Measurements from ENCODE around the gene HSD3B2. TPM values are rescaled to one million over a fixed set of nuclear protein-coding genes. Genes with fewer than 3 reads are reported as not detected.

The HSD3B2 gene
- total and polyA plus RNA-seq, 2 of the 8 experiments (the other 6 are each of a cell fraction or from before 2014, with no cell fraction given): not detected

DNA sequence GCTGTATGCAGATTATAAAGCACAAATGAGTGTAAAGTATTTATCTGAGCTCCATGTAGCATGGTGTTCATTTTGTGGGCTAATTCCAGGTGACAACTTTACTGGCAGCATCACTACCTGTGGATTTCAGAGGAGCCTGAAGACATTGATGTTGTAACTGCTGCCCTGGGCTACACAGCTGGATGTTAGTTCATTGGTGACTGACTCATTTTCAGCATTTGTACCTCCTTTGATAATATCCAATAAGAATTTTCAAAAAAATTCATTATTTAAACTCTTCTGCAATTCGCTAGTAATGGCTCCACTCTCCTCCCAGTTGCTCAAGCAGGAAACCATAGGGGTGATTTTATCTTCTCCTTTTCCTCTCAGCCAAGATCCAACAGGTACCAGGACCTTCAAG, 54.8 kb downstream of the HSD3B2 start:
- Histone ChIP-seq H3K14ac (ENCODE audit: insufficient read length) (no peak overlapping the region), H3K27ac (ENCODE audit: low read depth, low read length) (no peak overlapping the region), H4K91ac (replicated peaks; ENCODE audit: insufficient read length, low read length) (no peak overlapping the region), H3K4me2 (ENCODE audit: insufficient read depth in 1 of 2, low read depth in 2 of 2, low read length in 2 of 2) (no peak overlapping the region), H4K5ac (ENCODE audit: insufficient read length, low read depth, low read length) (no peak overlapping the region), H3K36me3 (ENCODE audit: control insufficient read depth in 2 of 4, insufficient read depth in 4 of 4, low read length in 3 of 4) (no peaks in the 10 kb centered on the region), H3K79me2 (ENCODE audit: control insufficient read depth in 1 of 2, insufficient read depth in 2 of 2, low read length in 2 of 2) (no peaks in the 10 kb centered on the region), H3K79me1 (ENCODE audit: low read depth, low read length) (no peaks in the 10 kb centered on the region), H2AFZ (ENCODE audit: low read length) (no peak overlapping the region), H2AK5ac (ENCODE audit: low read depth, low read length) (no peak overlapping the region), H3K4me3 (ENCODE audit: extremely low read depth in 1 of 4, insufficient read depth in 2 of 4, low read depth in 3 of 4, low read length in 4 of 4) (no peak overlapping the region), H3K18ac (ENCODE audit: extremely low read depth, low read length) (no peak overlapping the region), H4K8ac (ENCODE audit: extremely low read depth, insufficient read depth, low read length) (no peak overlapping the region), H3K23me2 (ENCODE audit: low read depth, low read length) (no peaks in the 10 kb centered on the region), H2BK20ac (ENCODE audit: low read length) (no peak overlapping the region), H3K23ac (ENCODE audit: insufficient read length) (no peak overlapping the region), H3K4me1 (replicated peaks in 1 of 4; ENCODE audit: control insufficient read depth in 3 of 4, insufficient read depth in 4 of 4, low read length in 3 of 4) (no peaks in the 10 kb centered on the region), H3K9me3 (ENCODE audit: insufficient read depth in 2 of 2, low read depth in 1 of 2, low read length in 1 of 2) (no peaks in the 10 kb centered on the region), H3K27me3 (replicated peaks in 1 of 4; ENCODE audit: control insufficient read depth in 3 of 4, extremely low read depth in 1 of 4, insufficient read depth in 3 of 4, low read length in 3 of 4) (peaks cover 0 to 2% (median 0%) of the 10 kb centered on the region in 4 experiments; a peak in 1 of 7 replicates), H2BK120ac (replicated peaks; ENCODE audit: low read depth, low read length) (no peak overlapping the region), H3K9ac (replicated peaks in 1 of 4; ENCODE audit: extremely low read depth in 1 of 4, low read depth in 3 of 4, low read length in 3 of 4) (no peak overlapping the region), H4K20me1 (replicated peaks in 1 of 2; ENCODE audit: control insufficient read depth in 1 of 2, insufficient read depth in 2 of 2, low read length in 2 of 2) (no peaks in the 10 kb centered on the region), H2BK12ac (ENCODE audit: low read depth, low read length) (no peak overlapping the region), H3K56ac (replicated peaks; ENCODE audit: insufficient read length, low read depth, low read length) (no peak overlapping the region), H2BK5ac (ENCODE audit: low read depth, low read length) (no peak overlapping the region), H2BK15ac (ENCODE audit: low read length) (no peak overlapping the region), H3K4ac (replicated peaks; ENCODE audit: insufficient read length, low read depth, low read length) (no peak overlapping the region)
- CTCF ChIA-PET (ENCODE audit: partially characterized antibody): interaction anchor here (1.5 kb wide), 1 partner anchor 20 kb away, joined by 3 read pairs; no protein-coding TSS in a partner anchor
- FAIRE-seq (no peak), DNase-seq (ENCODE audit: low read depth in 1 of 2, low spot score in 2 of 2) (no peak)
- POLR2A ChIA-PET (ENCODE audit: partially characterized antibody): no interaction called here
- WGBS, 2 experiments (ENCODE audit: extremely low coverage in 1 of 2, insufficient coverage in 1 of 2, insufficient read length in 1 of 2, insufficient replicate concordance in 2 of 2, low coverage in 1 of 2, low lambda C conversion rate in 2 of 2, missing lambda C conversion rate in 1 of 2): 93% methylated on average over 1 of the region's 1 CpG; no CpG with 5 or more reads in 1 of the 2 experiments
- no peak for TF ChIP-seq CBX5 (IDR thresholded peaks at IDR 0.05; ENCODE audit: low read depth, low read length)
- no peak for TF ChIP-seq POU5F1 (IDR thresholded peaks at IDR 0.05; ENCODE audit: low read depth, low read length)
- TF ChIP-seq CHD1 (IDR thresholded peaks at IDR 0.05; ENCODE audit: low read depth, low read length): no peak
- TF ChIP-seq CHD2 (IDR thresholded peaks at IDR 0.05; ENCODE audit: low read length): no peak

Data from H1 (cell line).